ENCODE measurements around the gene GSK3A.

The GSK3A gene

GRCh38 chr19:42193294-42193693 lies 49.1 kb downstream of the GSK3A start (continued):
- no peak for TF ChIP-seq ZNF148 (tag by site-specific recombination; IDR thresholded peaks at IDR 0.05; ENCODE audit: borderline replicate concordance)
- no peak for TF ChIP-seq YY2 (tag by site-specific recombination; IDR thresholded peaks at IDR 0.05)
- 0 out of 2 replicates have a peak, but pooled peaks have one; percentile 35 for TF ChIP-seq ZNF558 (tag by site-specific recombination; IDR thresholded peaks at IDR 0.05)
- no peak for TF ChIP-seq BCL11A (tag by site-specific recombination; IDR thresholded peaks at IDR 0.05; ENCODE audit: low read depth)
- no peak for TF ChIP-seq SP3 (tag by site-specific recombination; IDR thresholded peaks at IDR 0.05)
- no peak for TF ChIP-seq ZBTB17 (tag by site-specific recombination; IDR thresholded peaks at IDR 0.05)
- TF ChIP-seq SETDB1 (IDR thresholded peaks at IDR 0.05; ENCODE audit: insufficient read length, low read length): no peak
- no peak for TF ChIP-seq ZNF366 (tag by site-specific recombination; conservative IDR thresholded peaks at IDR 0.05)
- TF ChIP-seq ZNF214 (tag by site-specific recombination; IDR thresholded peaks at IDR 0.05; ENCODE audit: borderline replicate concordance): no peak
- no peak for TF ChIP-seq ZNF202 (tag by site-specific recombination; IDR thresholded peaks at IDR 0.05; ENCODE audit: borderline replicate concordance)
- TF ChIP-seq HOXD13 (CRISPR knock-in tag; IDR thresholded peaks at IDR 0.05; ENCODE audit: borderline replicate concordance): no peak
- TF ChIP-seq ZNF24 (tag by site-specific recombination; IDR thresholded peaks at IDR 0.05): no peak
- 0 out of 2 replicates have a peak, but pooled peaks have one; percentile 17 for TF ChIP-seq KLF8 (tag by site-specific recombination; IDR thresholded peaks at IDR 0.05)

- H3K4me3 ChIP-seq (ENCODE audit: low read depth, low read length): no peak overlapping the region
- peaks cover 4% of the 10 kb centered on the region for H3K9me3 ChIP-seq (ENCODE audit: control insufficient read depth, insufficient read depth, low read depth, low read length)
- ChIA-PET POLR2A (no interaction called here), CTCF (interaction anchor here (0.6 to 1.3 kb wide), 4 partner anchors 9 to 82 kb away, joined by 3 to 6 read pairs (median 4); no protein-coding TSS in a partner anchor)
- peaks cover 0 to 8% of the 10 kb centered on the region in 2 experiments; a peak in 2 of 3 replicates for H3K36me3 ChIP-seq (ENCODE audit: control insufficient read depth in 2 of 2, insufficient read depth in 1 of 2, low read length in 2 of 2)
- peaks cover 5% of the 10 kb centered on the region; the same call in 1 of the 2 replicates for H3K4me1 ChIP-seq (ENCODE audit: control insufficient read depth, insufficient read depth, low read length)
- no peak overlapping the region for H3K27ac ChIP-seq (ENCODE audit: extremely low read depth, low read depth, low read length)
- TF ChIP-seq ZNF10 (tag by site-specific recombination; IDR thresholded peaks at IDR 0.05): peak; percentile 82; the same call in 1 of the 2 replicates
- TF ChIP-seq ZNF654 (tag by site-specific recombination; IDR thresholded peaks at IDR 0.05; ENCODE audit: low read depth): no peak
- TF ChIP-seq REST (tag by site-specific recombination; IDR thresholded peaks at IDR 0.05): no peak
- TF ChIP-seq KLF17 (tag by site-specific recombination; IDR thresholded peaks at IDR 0.05): peak; percentile 92
- TF ChIP-seq ZNF280D (tag by site-specific recombination; IDR thresholded peaks at IDR 0.05): 0 out of 2 replicates have a peak, but pooled peaks have one; percentile 9
- TF ChIP-seq PATZ1 (tag by site-specific recombination; IDR thresholded peaks at IDR 0.05): 0 out of 2 replicates have a peak, but pooled peaks have one; percentile 38
- peak; percentile 81 for TF ChIP-seq ZNF629 (tag by site-specific recombination; IDR thresholded peaks at IDR 0.05)
- peak; percentile 59 for TF ChIP-seq BCL6B (tag by site-specific recombination; IDR thresholded peaks at IDR 0.05)
- TF ChIP-seq GLIS2 (tag by site-specific recombination; IDR thresholded peaks at IDR 0.05): peak; percentile 45; the same call in 1 of the 2 replicates
- TF ChIP-seq ZNF2 (tag by site-specific recombination; IDR thresholded peaks at IDR 0.05): 0 out of 2 replicates have a peak, but pooled peaks have one; percentile 25
- peak; percentile 89 for TF ChIP-seq KLF1 (tag by site-specific recombination; IDR thresholded peaks at IDR 0.05)
These were observed 50.5 kb downstream of the GSK3A start for GRCh38 chr19:42191855-42192254.
